Tibial artery (tissue), 4 donors: ENCODE data around the gene POLA2.
"Not testable (repeated sequence)": the region's sequence is repeated elsewhere in the genome, so short reads cannot be mapped to it uniquely, and the experiment has no call there.

Source experiments
- DNase-seq, 2 donors: peaks; one replicate each; pipeline ENCODE4 v3.0.0-alpha.2; 2019
- H3K27ac ChIP-seq, 2 donors: fragments of 200-600 bp; sonication (generic) in 1 of 2; 1 replicate in 1 of 2; 2 replicates in 1 of 2; pipeline ENCODE4 v1.5.1; 2018 to 2019; ENCODE audit warnings: mild to moderate bottlenecking in 1 of 2
- H3K27me3 ChIP-seq, 2 donors: fragments of 200-600 bp; sonication (generic) in 1 of 2; one replicate each; pipeline versions ENCODE4 v1.5.1 to v1.6.0; 2016 to 2019
- H3K36me3 ChIP-seq, 3 donors: fragments of 200-600 bp; sonication (generic) in 2 of 3; one replicate each; pipeline ENCODE4 v1.5.1; 2016 to 2019; ENCODE audit warnings: mild to moderate bottlenecking in 2 of 3
- H3K4me1 ChIP-seq, 4 donors: fragments of 200-600 bp; sonication (generic) in 2 of 4; 1 replicate in 3 of 4; 2 replicates in 1 of 4; pipeline ENCODE4 v1.5.1; 2016 to 2019
- H3K4me3 ChIP-seq, 2 donors: fragments of 200-600 bp; sonication (generic) in 1 of 2; 1 replicate in 1 of 2; 2 replicates in 1 of 2; pipeline ENCODE4 v1.5.1; 2018 to 2019; ENCODE audit warnings: mild to moderate bottlenecking in 2 of 2
- H3K9me3 ChIP-seq, 3 donors: fragments of 200-600 bp; sonication (generic) in 1 of 3; one replicate each; pipeline ENCODE4 v1.5.1; 2016 to 2019
- intact Hi-C: fragments of 100-400 bp; cut with DNase I; formaldehyde crosslinking; loops from one replicate; pipeline ENCODE4 v1.15.0; 2023; ENCODE audit warnings: low total_unique reads
- TF ChIP-seq, protein P1 (sequence below), 2 experiments: fragments of 200-600 bp in 1 of 2; fragments of 450-650 bp in 1 of 2; IDR thresholded peaks; one replicate each; pipeline ENCODE4 v1.5.1; 2017 to 2019; ENCODE audit warnings: antibody characterized with exemption in 2 of 2, mild to moderate bottlenecking in 1 of 2, moderate library complexity in 1 of 2

Gene POLA2

DNA sequence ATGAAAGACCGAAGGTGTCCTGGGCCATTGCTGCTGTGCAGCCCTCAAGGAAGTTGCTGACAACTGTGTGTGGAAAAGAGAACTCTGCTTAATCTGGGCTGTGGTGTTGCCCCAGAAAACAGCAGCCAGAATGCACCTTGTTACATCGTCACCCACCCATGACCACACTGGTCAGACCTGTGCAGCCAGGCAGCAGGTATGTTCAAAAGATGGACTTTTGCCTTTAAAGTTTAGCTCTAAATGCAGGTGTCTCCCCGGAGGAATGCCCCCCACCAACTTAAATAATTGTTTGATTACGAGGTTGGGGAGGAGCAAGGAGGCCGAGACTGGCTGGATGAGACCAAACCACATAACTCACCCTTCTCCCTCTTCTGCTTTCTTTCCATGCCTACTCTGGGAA is 15.3 kb upstream of the POLA2 start:
- Histone ChIP-seq H3K4me3 (no peak overlapping the region), H3K27ac (no peak overlapping the region), H3K27me3 (peaks cover 0 to 6% of the 10 kb centered on the region in 2 donors), H3K4me1 (no peaks in the 10 kb centered on the region), H3K9me3 (no peaks in the 10 kb centered on the region), H3K36me3 (no peaks in the 10 kb centered on the region)
- intact Hi-C loops = no loop called here
- TF ChIP-seq, protein P1, sequence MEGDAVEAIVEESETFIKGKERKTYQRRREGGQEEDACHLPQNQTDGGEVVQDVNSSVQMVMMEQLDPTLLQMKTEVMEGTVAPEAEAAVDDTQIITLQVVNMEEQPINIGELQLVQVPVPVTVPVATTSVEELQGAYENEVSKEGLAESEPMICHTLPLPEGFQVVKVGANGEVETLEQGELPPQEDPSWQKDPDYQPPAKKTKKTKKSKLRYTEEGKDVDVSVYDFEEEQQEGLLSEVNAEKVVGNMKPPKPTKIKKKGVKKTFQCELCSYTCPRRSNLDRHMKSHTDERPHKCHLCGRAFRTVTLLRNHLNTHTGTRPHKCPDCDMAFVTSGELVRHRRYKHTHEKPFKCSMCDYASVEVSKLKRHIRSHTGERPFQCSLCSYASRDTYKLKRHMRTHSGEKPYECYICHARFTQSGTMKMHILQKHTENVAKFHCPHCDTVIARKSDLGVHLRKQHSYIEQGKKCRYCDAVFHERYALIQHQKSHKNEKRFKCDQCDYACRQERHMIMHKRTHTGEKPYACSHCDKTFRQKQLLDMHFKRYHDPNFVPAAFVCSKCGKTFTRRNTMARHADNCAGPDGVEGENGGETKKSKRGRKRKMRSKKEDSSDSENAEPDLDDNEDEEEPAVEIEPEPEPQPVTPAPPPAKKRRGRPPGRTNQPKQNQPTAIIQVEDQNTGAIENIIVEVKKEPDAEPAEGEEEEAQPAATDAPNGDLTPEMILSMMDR (IDR thresholded peaks at IDR 0.05) = no peak
- DNase-seq = no peak

DNA sequence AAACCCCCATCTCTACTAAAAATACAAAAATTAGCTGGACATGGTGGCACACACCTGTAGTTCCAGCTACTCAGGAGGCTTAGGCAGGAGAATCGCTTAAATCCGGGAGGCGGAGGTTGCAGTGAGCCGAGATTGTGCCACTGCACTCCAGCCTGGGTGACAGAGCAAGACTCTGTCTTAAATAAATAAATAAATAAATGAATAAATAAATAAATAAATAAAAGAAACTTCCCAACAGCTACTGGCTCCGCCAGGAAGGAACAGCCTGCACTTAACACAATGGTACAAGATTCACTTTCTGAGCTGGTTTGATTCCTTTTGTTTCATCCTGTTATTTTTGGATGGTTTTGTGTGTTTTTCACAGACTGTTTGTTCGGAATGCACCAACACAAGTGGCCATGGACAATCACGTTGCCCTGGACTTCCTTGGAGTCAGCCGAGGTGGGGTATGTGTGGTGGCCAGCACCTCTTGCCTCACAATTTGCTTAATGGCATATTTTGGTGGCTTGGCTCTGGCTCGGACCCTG is 13.5 kb upstream of the POLA2 start:
- H3K4me1 ChIP-seq, H3K27me3 ChIP-seq, H3K4me3 ChIP-seq, H3K36me3 ChIP-seq, H3K27ac ChIP-seq, intact Hi-C loops, DNase-seq, H3K9me3 ChIP-seq: not testable (repeated sequence)

DNA sequence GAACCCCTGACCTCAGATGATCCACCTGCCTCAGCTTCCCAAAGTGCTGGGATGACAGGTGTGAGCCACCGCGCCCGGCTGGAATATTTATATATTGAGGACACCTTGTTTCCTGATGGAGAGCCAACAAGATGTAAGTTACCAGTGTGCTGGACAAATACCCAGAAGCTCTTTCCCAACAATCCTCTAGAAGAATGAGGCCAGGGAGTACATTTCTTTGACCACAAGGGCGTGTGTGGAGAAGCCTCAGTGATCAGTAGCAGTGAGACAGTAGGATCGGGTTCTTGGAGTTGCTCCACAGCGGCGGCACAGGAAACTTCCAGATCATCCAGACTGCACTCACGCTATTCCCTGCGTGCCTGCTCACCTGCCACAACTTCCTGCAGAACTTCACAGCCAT is 10.3 kb upstream of the POLA2 start:
- H3K27ac ChIP-seq = no peak overlapping the region
- no peaks in the 10 kb centered on the region for H3K36me3 ChIP-seq
- TF ChIP-seq, protein P1 (IDR thresholded peaks at IDR 0.05) = no peak
- H3K4me3 ChIP-seq = no peak overlapping the region
- no peaks in the 10 kb centered on the region for H3K4me1 ChIP-seq
- no peaks in the 10 kb centered on the region for H3K27me3 ChIP-seq
- intact Hi-C loops = no loop called here
- no peaks in the 10 kb centered on the region for H3K9me3 ChIP-seq
- no peak for DNase-seq

DNA sequence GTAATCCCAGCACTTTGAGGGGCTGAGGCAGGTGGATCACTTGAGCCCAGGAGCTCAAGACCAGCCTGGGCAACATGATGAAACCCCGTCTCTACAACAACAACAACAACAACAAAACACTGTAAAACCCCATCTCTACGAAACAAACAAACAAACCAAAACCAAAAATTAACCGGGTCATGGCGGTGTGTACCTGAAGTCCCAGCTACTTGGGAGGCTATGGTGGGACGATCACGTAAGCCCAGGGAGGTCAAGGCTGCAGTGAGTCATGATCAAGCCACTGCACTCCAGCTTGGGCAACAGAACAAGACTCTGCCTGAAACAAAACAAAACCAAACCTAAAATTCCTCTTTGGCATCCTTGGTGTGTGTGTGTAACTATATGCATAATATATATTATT is 7.0 kb upstream of the POLA2 start:
- Histone ChIP-seq H3K4me3 (no peak overlapping the region), H3K36me3 (no peaks in the 10 kb centered on the region), H3K27me3 (no peaks in the 10 kb centered on the region), H3K9me3 (no peaks in the 10 kb centered on the region), H3K27ac (no peak overlapping the region), H3K4me1 (no peaks in the 10 kb centered on the region)
- TF ChIP-seq, protein P1 (IDR thresholded peaks at IDR 0.05) = no peak
- no peak for DNase-seq
- intact Hi-C loops = no loop called here

DNA sequence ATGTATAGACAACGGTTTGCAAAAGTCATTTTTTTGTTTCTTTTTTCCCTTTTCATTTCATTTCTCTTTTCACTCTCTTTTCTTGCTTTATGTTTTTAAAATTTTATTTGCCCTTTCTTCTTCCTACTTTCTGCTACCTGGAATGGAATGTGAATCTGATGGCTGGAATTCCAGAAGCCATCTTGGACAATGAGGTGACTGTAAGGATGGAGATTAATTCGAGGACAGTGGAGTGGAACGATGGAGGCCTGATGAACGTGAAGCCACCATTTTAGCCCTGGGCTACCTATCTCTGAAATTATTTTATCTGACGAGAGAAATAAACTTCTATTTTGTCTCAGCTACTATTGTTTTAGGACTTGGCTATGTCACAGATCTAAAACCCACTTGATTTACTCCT is 2.8 kb upstream of the POLA2 start:
- no peak overlapping the region for H3K27ac ChIP-seq
- no peak for DNase-seq
- intact Hi-C loops = no loop called here
- no peaks in the 10 kb centered on the region for H3K27me3 ChIP-seq
- no peaks in the 10 kb centered on the region for H3K9me3 ChIP-seq
- TF ChIP-seq, protein P1 (IDR thresholded peaks at IDR 0.05) = no peak
- H3K4me1 ChIP-seq = peaks cover 0 to 16% (median 10%) of the 10 kb centered on the region in 4 donors
- no peak overlapping the region for H3K4me3 ChIP-seq
- H3K36me3 ChIP-seq = no peaks in the 10 kb centered on the region

DNA sequence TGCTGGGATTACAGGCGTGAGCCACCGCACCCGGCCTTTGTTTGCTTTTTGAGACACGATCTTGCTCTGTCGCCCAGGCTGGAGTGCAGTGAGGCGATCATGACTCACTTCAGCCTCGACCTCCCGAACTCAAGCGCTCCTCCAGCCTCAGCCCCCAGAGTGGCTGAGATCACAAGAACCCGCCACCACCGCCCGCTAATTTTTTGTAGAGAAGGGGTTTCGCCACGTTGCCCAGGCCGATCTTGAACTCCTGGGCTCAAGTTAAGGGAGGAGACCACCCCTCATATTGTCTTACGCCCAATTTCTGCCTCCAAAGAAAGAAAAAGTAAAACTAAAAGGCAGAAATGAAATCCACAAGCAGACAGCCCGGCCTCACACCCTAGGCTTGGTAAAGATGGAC is 1.5 kb upstream of the POLA2 start:
- intact Hi-C loops = no loop called here
- Histone ChIP-seq H3K27ac (no peak overlapping the region), H3K9me3 (no peaks in the 10 kb centered on the region), H3K4me1 (peaks cover 0 to 16% (median 10%) of the 10 kb centered on the region in 4 donors), H3K4me3 (no peak overlapping the region), H3K27me3 (no peaks in the 10 kb centered on the region), H3K36me3 (no peaks in the 10 kb centered on the region)
- TF ChIP-seq, protein P1 (IDR thresholded peaks at IDR 0.05) = no peak
- no peak for DNase-seq
